GM12878 (cell line): ENCODE data around the gene TAAR2. TPM values are rescaled to one million over a fixed set of nuclear protein-coding genes. Genes with fewer than 3 reads are reported as not detected.

ENCODE experiments used
- ATAC-seq: fragments of 200-7000 bp; cut with Tn5 transposase; 3 replicates; pipeline ENCODE4 v1.9.1; 2020; ENCODE audit warnings: mild to moderate bottlenecking, moderate library complexity
- BruUV-seq: library from RNA; stranded (reverse); fragments of 400-500 nt; replicated peaks from 2 replicates; lab custom pipeline; 2021; lab: Mats Ljungman, UMichigan
- CTCF ChIA-PET: fragments of 300-600 bp; sonication (Branson Sonifier 250); formaldehyde crosslinking; extraction: SDS; loops from one replicate; lab custom pipeline; 2021; ENCODE audit warnings: inconsistent platforms; lab: Yijun Ruan, JAX
- POLR2A ChIA-PET: fragments of 350-600 bp; formaldehyde crosslinking; extraction: SDS; loops from one replicate; lab custom pipeline; 2021; ENCODE audit warnings: inconsistent platforms; lab: Charles Lee
- RAD21 ChIA-PET: fragments of 300-600 bp; sonication (Branson Sonifier 250); formaldehyde crosslinking; loops from one replicate; lab custom pipeline; 2023; ENCODE audit warnings: antibody characterized with exemption; ENCODE audit not compliant: unreplicated experiment; lab: Charles Lee
- SMC1A ChIA-PET: fragments of 300-600 bp; sonication (Branson Sonifier 250); formaldehyde crosslinking; loops from one replicate; lab custom pipeline; 2023; ENCODE audit not compliant: unreplicated experiment, uncharacterized antibody; lab: Charles Lee
- DNase-seq: peaks from one replicate; pipeline ENCODE4 v3.0.0-alpha.2; 2011; ENCODE audit warnings: low read depth, low spot score
- FAIRE-seq: peaks from 3 replicates; lab custom pipeline; 2011; peaks lifted over from hg19 to GRCh38; lab: Jason Lieb, UNC
- H2AFZ ChIP-seq: 2 replicates; pipeline ENCODE4 v1.6.0; 2011; ENCODE audit warnings: low read depth, low read length, control low read depth; ENCODE audit not compliant: control insufficient read depth
- H3K27ac ChIP-seq: 2 replicates; pipeline ENCODE4 v1.5.1; 2011; ENCODE audit warnings: control low read depth; ENCODE audit not compliant: control insufficient read depth, insufficient read depth
- H3K27me3 ChIP-seq, 2 experiments: replicated peaks in 1 of 2; 2 replicates each; pipeline versions ENCODE4 v1.6.0 to v1.6.1; 2011; ENCODE audit warnings: low read length in 1 of 2; ENCODE audit not compliant: control insufficient read depth in 2 of 2, insufficient read depth in 2 of 2
- H3K36me3 ChIP-seq, 2 experiments: 2 replicates each; pipeline ENCODE4 v1.5.1; 2011; ENCODE audit warnings: low read length in 1 of 2; ENCODE audit not compliant: control insufficient read depth in 2 of 2, insufficient read depth in 2 of 2
- H3K4me1 ChIP-seq: 2 replicates; pipeline ENCODE4 v1.6.1; 2011; ENCODE audit warnings: mild to moderate bottlenecking, low read length, moderate library complexity, mixed read lengths; ENCODE audit not compliant: control insufficient read depth, insufficient read depth
- H3K4me2 ChIP-seq: 2 replicates; pipeline ENCODE4 v1.6.0; 2011; ENCODE audit warnings: control low read depth; ENCODE audit not compliant: control insufficient read depth, insufficient read depth
- H3K4me3 ChIP-seq: fragments of 200-600 bp; sonication (generic); 2 replicates; pipeline ENCODE4 v1.5.1; 2016
- H3K79me2 ChIP-seq: 2 replicates; pipeline ENCODE4 v1.6.0; 2011; ENCODE audit warnings: low read length; ENCODE audit not compliant: control insufficient read depth, insufficient read depth
- H3K9ac ChIP-seq: 2 replicates; pipeline ENCODE4 v1.8.0; 2011; ENCODE audit warnings: low read length, control low read depth, mixed read lengths; ENCODE audit not compliant: control insufficient read depth, insufficient read depth
- H3K9me3 ChIP-seq: replicated peaks from 3 replicates; pipeline ENCODE4 v1.5.1; 2011; ENCODE audit warnings: mild to moderate bottlenecking, low read length; ENCODE audit not compliant: control insufficient read depth, insufficient read depth
- H4K20me1 ChIP-seq: 2 replicates; pipeline ENCODE4 v1.6.0; 2011; ENCODE audit not compliant: control insufficient read depth, insufficient read depth
- BCL11A ChIP-seq: IDR thresholded peaks from 2 replicates; pipeline ENCODE4 v1.6.1; 2011; ENCODE audit warnings: low read depth, low read length
- CEBPB ChIP-seq, 2 experiments: fragments of 150-350 bp in 1 of 2; IDR thresholded peaks; 2 replicates each; pipeline ENCODE4 v1.6.1; 2012 to 2014; ENCODE audit warnings: low read depth in 2 of 2, low read length in 2 of 2, borderline replicate concordance in 1 of 2, inconsistent platforms in 1 of 2
- GATAD2B ChIP-seq: fragments of 450-650 bp; conservative IDR thresholded peaks from 2 replicates; pipeline ENCODE4 v1.6.1; 2017; ENCODE audit warnings: low read depth, mild to moderate bottlenecking, moderate library complexity
- IKZF2 ChIP-seq, 2 experiments: fragments of 450-650 bp; IDR thresholded peaks; 2 replicates each; pipeline ENCODE4 v1.6.1; 2017; ENCODE audit warnings: mild to moderate bottlenecking in 2 of 2, moderate library complexity in 2 of 2
- MAX ChIP-seq: IDR thresholded peaks from 2 replicates; pipeline ENCODE4 v1.6.1; 2012; ENCODE audit warnings: low read depth, low read length, improper control_type of control experiment
- PAX5 ChIP-seq: IDR thresholded peaks from 2 replicates; pipeline ENCODE4 v1.6.1; 2011; ENCODE audit warnings: low read depth, low read length, borderline replicate concordance
- PRDM15 ChIP-seq: fragments of 450-650 bp; formaldehyde crosslinking; IDR thresholded peaks from 2 replicates; pipeline ENCODE4 v1.4.0; 2020; ENCODE audit warnings: mild to moderate bottlenecking, moderate library complexity
- RFX5 ChIP-seq: IDR thresholded peaks from 2 replicates; pipeline ENCODE4 v1.6.1; 2011; ENCODE audit warnings: low read depth, low read length, improper control_type of control experiment
- SPI1 ChIP-seq: IDR thresholded peaks from 2 replicates; pipeline ENCODE4 v1.6.1; 2011; ENCODE audit warnings: low read depth, mild to moderate bottlenecking, low read length, moderate library complexity, borderline replicate concordance; ENCODE audit not compliant: insufficient read depth
- STAT1 ChIP-seq: fragments of 450-650 bp; conservative IDR thresholded peaks from 2 replicates; pipeline ENCODE4 v1.6.1; 2014; ENCODE audit warnings: antibody characterized with exemption, mild to moderate bottlenecking
- TCF12 ChIP-seq: IDR thresholded peaks from 2 replicates; pipeline ENCODE4 v1.6.1; 2011; ENCODE audit warnings: low read depth, mild to moderate bottlenecking, low read length
- WGBS: methylation state at CpG from one replicate; pipeline ENCODE4 v1.1.6; 2016; ENCODE audit warnings: low lambda C conversion rate; ENCODE audit not compliant: insufficient replicate concordance, insufficient coverage; ENCODE audit errors: missing lambda C conversion rate; 5-methylcytosine and 5-hydroxymethylcytosine counted together
- in situ Hi-C: fragments of 300-500 bp; cut with MboI; formaldehyde crosslinking; loops from 9 replicates; pipeline ENCODE4 v1.14.3; 2018; ENCODE audit warnings: mixed read lengths
- intact Hi-C: fragments of 100-400 bp; cut with micrococcal nuclease; formaldehyde crosslinking; loops from one replicate; pipeline ENCODE4 v1.14.2; 2022; ENCODE audit not compliant: unreplicated experiment
- polyA plus RNA-seq, 11 experiments: library from polyadenylated mRNA; depleted of rRNA in 4 of 11; unstranded in 6 of 11; stranded (reverse) in 5 of 11; fragments of >200 nt; fragmentation: Nextera tagmentation in 4 of 11; fragmentation: Illumina TruSeq in 1 of 11; extraction: Ambion mirVana in 4 of 11; extraction: Trizol in 1 of 11; gene quantifications; 1 replicate in 1 of 11; 2 replicates in 10 of 11; pipeline versions ENCODE4 v1.2.1 to v1.2.3, GENCODE V29; 2011 to 2016; ENCODE audit warnings: inconsistent platforms in 2 of 11, missing spikeins in 2 of 11, low read depth in 1 of 11
- total RNA-seq, 4 experiments: library from RNA; depleted of rRNA in 3 of 4; stranded (reverse); fragments of >200 nt in 3 of 4; fragmentation: Illumina TruSeq in 1 of 4; extraction: Trizol in 1 of 4; gene quantifications; 2 replicates each; pipeline versions ENCODE4 v1.2.1 to v1.2.3, GENCODE V29; 2013 to 2021
- TF ChIP-seq, protein P1 (sequence below): fragments of 450-650 bp; IDR thresholded peaks from 2 replicates; pipeline ENCODE4 v1.6.1; 2017; ENCODE audit warnings: mild to moderate bottlenecking, moderate library complexity
- TF ChIP-seq, protein P2 (sequence below): fragments of 150-350 bp; IDR thresholded peaks from 2 replicates; pipeline ENCODE4 v1.6.1; 2016; ENCODE audit warnings: low read depth, low read length

Gene TAAR2
- total and polyA plus RNA-seq, 10 of the 15 experiments (the other 5 are each of a cell fraction or from before 2014, with no cell fraction given), result not detected

- H3K9me3 ChIP-seq, result no peaks in the 10 kb centered on the region
- ATAC-seq (no peak), FAIRE-seq (no peak), DNase-seq (no peak)
- no TSS peak for BruUV-seq
- H4K20me1 ChIP-seq, result no peaks in the 10 kb centered on the region
- no peak overlapping the region for H2AFZ ChIP-seq
- H3K27ac ChIP-seq, result no peak overlapping the region
- 0 out of 4 replicates have a peak, but pooled peaks cover 0 to 2% of the 10 kb centered on the region in 2 experiments for H3K27me3 ChIP-seq
- no peaks in the 10 kb centered on the region for H3K36me3 ChIP-seq
- in situ Hi-C loops (no loop called here), intact Hi-C loops (no loop called here)
- ChIA-PET RAD21 (no interaction called here), SMC1A (interaction anchor here (0.5 to 1.4 kb wide), 2 partner anchors 71 to 255 kb away, joined by 3 to 4 read pairs; no protein-coding TSS in a partner anchor), CTCF (interaction anchor here (1.1 to 1.3 kb wide), 2 partner anchors 17 to 316 kb away, joined by 3 read pairs; no protein-coding TSS in a partner anchor), POLR2A (no interaction called here)
- no peak overlapping the region for H3K4me2 ChIP-seq
- H3K4me1 ChIP-seq, result no peaks in the 10 kb centered on the region
- H3K4me3 ChIP-seq, result no peak overlapping the region
- H3K9ac ChIP-seq, result no peak overlapping the region
- no peaks in the 10 kb centered on the region for H3K79me2 ChIP-seq
- WGBS, result 42% methylated on average over 6 of the region's 6 CpGs
- no peak for TF ChIP-seq CEBPB (IDR thresholded peaks at IDR 0.05; ENCODE audit: borderline replicate concordance in 1 of 2, low read depth in 2 of 2, low read length in 2 of 2)
- no peak for TF ChIP-seq IKZF2 (IDR thresholded peaks at IDR 0.05)
- no peak for TF ChIP-seq PAX5
- no peak for TF ChIP-seq MAX
- no peak for TF ChIP-seq RFX5
- no peak for TF ChIP-seq BCL11A
- TF ChIP-seq STAT1, result no peak
- TF ChIP-seq TCF12, result no peak
- TF ChIP-seq, protein P1, sequence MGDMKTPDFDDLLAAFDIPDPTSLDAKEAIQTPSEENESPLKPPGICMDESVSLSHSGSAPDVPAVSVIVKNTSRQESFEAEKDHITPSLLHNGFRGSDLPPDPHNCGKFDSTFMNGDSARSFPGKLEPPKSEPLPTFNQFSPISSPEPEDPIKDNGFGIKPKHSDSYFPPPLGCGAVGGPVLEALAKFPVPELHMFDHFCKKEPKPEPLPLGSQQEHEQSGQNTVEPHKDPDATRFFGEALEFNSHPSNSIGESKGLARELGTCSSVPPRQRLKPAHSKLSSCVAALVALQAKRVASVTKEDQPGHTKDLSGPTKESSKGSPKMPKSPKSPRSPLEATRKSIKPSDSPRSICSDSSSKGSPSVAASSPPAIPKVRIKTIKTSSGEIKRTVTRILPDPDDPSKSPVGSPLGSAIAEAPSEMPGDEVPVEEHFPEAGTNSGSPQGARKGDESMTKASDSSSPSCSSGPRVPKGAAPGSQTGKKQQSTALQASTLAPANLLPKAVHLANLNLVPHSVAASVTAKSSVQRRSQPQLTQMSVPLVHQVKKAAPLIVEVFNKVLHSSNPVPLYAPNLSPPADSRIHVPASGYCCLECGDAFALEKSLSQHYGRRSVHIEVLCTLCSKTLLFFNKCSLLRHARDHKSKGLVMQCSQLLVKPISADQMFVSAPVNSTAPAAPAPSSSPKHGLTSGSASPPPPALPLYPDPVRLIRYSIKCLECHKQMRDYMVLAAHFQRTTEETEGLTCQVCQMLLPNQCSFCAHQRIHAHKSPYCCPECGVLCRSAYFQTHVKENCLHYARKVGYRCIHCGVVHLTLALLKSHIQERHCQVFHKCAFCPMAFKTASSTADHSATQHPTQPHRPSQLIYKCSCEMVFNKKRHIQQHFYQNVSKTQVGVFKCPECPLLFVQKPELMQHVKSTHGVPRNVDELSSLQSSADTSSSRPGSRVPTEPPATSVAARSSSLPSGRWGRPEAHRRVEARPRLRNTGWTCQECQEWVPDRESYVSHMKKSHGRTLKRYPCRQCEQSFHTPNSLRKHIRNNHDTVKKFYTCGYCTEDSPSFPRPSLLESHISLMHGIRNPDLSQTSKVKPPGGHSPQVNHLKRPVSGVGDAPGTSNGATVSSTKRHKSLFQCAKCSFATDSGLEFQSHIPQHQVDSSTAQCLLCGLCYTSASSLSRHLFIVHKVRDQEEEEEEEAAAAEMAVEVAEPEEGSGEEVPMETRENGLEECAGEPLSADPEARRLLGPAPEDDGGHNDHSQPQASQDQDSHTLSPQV, result no peak
- TF ChIP-seq PRDM15 (CRISPR knock-in tag), result no peak
- no peak for TF ChIP-seq GATAD2B
- TF ChIP-seq, protein P2, sequence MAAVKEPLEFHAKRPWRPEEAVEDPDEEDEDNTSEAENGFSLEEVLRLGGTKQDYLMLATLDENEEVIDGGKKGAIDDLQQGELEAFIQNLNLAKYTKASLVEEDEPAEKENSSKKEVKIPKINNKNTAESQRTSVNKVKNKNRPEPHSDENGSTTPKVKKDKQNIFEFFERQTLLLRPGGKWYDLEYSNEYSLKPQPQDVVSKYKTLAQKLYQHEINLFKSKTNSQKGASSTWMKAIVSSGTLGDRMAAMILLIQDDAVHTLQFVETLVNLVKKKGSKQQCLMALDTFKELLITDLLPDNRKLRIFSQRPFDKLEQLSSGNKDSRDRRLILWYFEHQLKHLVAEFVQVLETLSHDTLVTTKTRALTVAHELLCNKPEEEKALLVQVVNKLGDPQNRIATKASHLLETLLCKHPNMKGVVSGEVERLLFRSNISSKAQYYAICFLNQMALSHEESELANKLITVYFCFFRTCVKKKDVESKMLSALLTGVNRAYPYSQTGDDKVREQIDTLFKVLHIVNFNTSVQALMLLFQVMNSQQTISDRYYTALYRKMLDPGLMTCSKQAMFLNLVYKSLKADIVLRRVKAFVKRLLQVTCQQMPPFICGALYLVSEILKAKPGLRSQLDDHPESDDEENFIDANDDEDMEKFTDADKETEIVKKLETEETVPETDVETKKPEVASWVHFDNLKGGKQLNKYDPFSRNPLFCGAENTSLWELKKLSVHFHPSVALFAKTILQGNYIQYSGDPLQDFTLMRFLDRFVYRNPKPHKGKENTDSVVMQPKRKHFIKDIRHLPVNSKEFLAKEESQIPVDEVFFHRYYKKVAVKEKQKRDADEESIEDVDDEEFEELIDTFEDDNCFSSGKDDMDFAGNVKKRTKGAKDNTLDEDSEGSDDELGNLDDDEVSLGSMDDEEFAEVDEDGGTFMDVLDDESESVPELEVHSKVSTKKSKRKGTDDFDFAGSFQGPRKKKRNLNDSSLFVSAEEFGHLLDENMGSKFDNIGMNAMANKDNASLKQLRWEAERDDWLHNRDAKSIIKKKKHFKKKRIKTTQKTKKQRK, result no peak
- TF ChIP-seq SPI1, result no peak
Measured at GRCh38 chr6:132596201-132596600, 27.9 kb downstream of the TAAR2 start.
